Amniotic stem cell (primary cell): ENCODE data around the gene PHACTR3.
"Not testable (repeated sequence)": the region's sequence is repeated elsewhere in the genome, so short reads cannot be mapped to it uniquely, and the experiment has no call there.

Source experiments
- DNase-seq: peaks from one replicate; lab custom pipeline; 2025; lab: John Stamatoyannopoulos, UW

Gene PHACTR3

DNA sequence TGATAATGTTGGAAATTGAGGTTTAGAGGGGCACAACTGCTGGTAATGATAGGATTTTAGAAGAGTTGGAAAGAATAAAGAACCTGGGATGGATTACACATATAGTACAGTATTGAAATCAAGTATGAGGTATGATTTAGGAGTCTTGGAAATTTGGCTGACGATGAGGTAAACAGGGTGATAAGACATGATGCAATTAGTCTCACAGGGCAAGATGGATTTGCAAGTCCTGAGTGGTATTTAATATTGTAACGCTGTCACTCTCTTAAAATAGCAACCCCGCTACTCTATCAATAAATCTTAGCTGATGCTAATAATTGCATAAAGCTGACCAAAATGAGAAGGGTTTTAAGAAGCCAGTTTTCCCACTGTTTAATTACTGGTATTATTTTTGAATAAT, 258.7 kb downstream of the PHACTR3 start:
- DNase-seq = no peak

DNA sequence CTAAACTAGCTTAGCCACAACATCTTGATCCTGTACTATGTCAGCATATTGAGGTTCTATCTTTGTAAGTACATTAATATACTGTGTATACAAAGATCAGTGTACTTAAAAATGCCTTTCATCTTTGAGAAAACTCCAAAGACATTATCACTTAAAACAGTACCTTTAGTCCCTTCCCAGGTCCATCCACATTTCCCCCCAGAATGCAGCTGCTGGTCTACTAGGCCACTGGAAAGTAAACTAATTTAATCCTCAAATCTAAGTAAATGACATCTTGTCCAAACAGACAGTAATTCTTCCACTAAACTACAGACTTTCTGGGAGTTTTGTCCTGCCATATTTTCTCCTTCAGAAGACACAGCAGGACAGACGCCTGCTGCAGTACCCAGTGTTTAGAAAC, 260.4 kb downstream of the PHACTR3 start:
- DNase-seq = no peak

DNA sequence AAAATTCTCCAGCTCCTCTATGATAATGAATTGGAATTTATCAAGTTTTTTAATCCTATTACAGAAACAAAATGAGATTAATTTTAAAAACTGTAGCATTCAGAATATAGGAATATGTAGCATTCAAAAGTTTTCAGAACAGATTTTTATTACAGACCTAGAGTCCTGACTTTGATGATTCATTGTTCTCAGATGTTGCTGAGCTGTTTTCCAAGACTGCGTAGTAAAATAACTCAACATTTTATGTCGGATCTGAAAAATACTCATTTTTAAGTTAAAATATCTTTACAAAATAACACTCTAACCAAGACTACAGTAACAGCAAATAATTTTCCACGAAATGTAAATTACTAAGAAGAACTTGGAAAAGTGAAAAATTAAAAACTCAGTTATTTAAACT, 262.0 kb downstream of the PHACTR3 start:
- no peak for DNase-seq

DNA sequence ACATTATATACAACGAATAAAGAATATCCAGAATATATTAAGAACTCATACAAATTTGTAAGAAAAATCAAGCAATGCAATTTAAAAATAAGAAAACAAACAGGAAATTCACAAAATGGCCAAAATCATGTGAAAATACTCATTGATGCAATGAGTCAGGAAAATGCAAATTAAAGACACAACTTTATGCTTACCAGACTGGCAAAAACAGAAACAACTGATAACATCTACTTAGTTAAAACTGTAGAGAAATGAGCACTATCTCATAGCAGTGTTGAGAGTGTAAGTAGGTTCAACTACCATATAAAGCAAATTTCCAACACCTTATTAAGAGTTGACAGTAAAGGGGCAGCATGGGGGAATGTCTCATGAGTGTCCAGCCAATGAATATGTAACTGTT, 266.8 kb downstream of the PHACTR3 start:
- no peak for DNase-seq

DNA sequence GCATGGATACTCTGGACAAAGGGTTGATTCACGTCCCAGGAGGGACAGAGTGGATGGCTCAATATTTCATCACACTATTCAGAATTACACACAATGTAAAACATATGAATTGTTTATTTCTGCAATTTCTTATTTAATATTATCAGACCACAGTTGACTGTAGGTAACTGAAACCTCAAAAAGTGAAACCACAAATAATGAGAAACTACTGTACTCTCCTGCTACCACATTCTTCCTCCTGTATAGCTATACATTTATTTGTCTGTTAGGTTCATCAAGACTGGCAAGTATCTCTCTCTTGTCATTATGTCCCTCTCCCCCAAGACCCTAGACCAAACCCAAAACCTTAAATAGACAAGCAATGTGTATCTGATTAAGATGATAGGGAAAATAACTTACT, 269.1 kb downstream of the PHACTR3 start:
- DNase-seq = no peak

DNA sequence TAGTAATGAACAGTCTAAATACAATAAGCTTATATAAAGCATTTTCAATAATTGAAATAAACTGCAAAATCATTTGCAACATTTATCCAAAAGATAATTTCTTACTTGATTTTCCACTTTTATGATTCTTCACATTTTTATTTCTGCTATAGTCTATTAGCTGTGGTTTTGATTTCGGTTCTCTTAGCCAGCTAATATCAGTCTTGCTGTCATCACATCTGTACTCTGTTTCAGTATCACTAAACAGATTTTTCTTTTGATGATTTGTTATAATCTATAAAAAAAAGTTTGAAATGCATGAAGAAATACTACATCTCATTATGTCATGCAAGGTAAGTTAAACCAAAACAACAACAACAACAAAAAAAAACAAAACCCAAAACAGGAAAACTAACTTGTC, 275.9 kb downstream of the PHACTR3 start:
- DNase-seq = no peak

DNA sequence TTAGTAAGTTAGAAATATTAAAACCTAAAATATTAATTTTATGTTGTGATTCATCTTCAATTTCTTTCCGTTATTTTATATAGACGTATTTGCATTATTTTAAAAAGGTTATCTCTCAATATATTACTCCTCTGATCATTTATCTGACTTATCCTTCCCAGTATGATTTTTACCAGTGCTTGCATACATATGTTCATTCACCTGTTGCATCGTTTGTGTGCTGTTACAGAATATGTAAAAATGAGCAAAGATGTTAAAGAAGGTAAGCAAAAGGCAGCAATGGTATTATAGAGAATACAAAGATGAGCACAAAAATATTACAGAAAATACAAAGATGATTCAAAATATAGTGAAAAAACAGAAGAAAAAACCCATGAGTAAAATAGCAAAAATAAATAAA, 280.2 kb downstream of the PHACTR3 start:
- no peak for DNase-seq

DNA sequence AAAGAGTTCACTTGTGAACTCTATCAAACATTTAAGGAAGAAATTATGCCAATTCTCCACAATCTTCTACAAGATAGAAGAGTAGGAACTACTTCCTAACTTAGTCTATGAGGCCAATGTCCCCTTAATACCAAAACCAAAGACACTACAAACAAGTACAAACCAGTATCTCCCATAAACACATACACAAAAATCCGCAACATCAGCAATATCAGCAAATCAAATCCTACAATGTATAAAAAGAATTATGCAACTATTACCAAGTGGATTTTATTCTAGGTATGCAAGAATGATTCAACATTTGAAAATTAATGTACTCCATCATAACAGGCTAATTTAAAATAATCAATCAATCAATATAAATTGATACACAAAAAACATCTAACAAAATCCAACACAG, 283.7 kb downstream of the PHACTR3 start:
- no peak for DNase-seq

DNA sequence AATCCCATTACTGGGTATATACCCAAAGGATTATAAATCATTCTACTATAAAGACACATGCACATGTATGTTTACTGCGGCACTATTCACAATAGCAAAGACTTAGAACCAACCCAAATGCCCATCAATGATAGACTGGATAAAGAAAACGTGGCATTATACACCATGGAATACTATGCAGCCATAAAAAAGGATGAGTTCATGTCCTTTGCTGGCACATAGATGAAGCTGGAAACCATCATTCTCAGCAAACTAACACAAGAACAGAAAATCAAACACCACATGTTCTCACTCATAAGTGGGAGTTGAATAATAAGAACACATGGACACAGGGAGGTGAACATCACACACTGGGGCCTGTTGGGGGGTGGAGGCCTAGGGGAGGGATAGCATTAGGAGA, 285.7 kb downstream of the PHACTR3 start:
- not testable (repeated sequence) for DNase-seq

DNA sequence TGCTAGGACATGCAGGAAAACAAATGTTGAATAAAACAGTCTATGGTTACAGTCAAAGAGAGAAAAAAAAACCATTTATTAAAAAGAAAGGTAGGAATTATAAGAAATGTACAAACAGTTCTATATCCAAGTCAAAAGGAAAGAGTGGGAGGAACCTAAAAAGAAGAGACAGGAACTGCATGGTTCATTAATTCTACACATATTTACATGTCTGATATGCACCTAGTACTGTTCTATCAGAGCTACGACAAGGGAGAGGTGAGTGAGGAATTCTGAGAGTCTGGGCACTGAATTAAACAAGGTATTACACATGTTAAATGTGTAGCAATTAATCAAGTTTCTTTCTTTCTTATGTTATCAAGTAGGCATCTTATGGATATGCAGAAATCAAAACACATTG, 287.2 kb downstream of the PHACTR3 start:
- DNase-seq = no peak

DNA sequence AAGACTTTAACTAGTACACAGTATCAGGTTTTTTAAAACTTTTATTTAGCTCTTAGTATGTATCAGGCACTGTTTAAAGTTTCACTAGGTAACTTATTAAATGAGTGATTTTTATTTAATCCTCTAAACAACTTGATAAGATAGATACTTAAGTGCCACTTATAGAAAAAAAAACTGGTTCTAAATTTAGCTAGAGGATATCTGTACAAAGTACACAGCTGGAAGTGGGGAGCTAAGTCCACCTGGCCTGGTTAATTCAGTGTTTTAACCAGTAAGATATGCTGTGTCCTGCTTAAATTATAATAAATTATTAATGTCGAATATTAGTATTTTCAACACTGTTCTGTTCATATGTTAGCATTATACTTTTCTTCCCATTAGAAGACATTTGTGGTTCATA, 291.6 kb downstream of the PHACTR3 start:
- DNase-seq = no peak
